Brain microvascular endothelial cell (primary cell): Measurements from ENCODE around the gene STARD7.
A peak's percentile ranks its signal among the peaks of the same experiment; 100 is the strongest.

Experiments used
- DNase-seq: peaks from one replicate; pipeline ENCODE4 v3.0.0-alpha.2; 2020
- H3K27ac ChIP-seq: fragments of 250-450 bp; sonication (Bioruptor Pico); 2 replicates; pipeline ENCODE4 v1.5.1; 2020; ENCODE audit warnings: mild to moderate bottlenecking, moderate library complexity
- H3K27me3 ChIP-seq: fragments of 250-450 bp; sonication (Bioruptor Pico); replicated peaks from 2 replicates; pipeline ENCODE4 v1.5.1; 2020; ENCODE audit warnings: mild to moderate bottlenecking
- H3K36me3 ChIP-seq: fragments of 250-450 bp; sonication (Bioruptor Pico); replicated peaks from 2 replicates; pipeline ENCODE4 v1.5.1; 2020; ENCODE audit warnings: mild to moderate bottlenecking
- H3K4me3 ChIP-seq: 2 replicates; pipeline ENCODE4 v1.5.1; 2011; ENCODE audit warnings: low read depth, mild to moderate bottlenecking, control low read depth, low read length, moderate library complexity
- CTCF ChIP-seq: IDR thresholded peaks from 2 replicates; pipeline ENCODE4 v1.5.1; 2011; ENCODE audit warnings: low read depth, mild to moderate bottlenecking, moderate library complexity, low read length, control low read depth, inconsistent platforms; ENCODE audit errors: missing control alignments
- in situ Hi-C: cut with HindIII; loops from 2 replicates; pipeline ENCODE4 v1.10.0; 2017; ENCODE audit warnings: low sequenced_read_pairs, low pct_ligation_motif_present

Gene STARD7

GRCh38 chr2:96146881-96147592 is 61.6 kb downstream of the STARD7 start:
- no peak overlapping the region for H3K4me3 ChIP-seq

GRCh38 chr2:96146153-96146880 is 62.3 kb downstream of the STARD7 start:
- no peaks in the 10 kb centered on the region for H3K27me3 ChIP-seq
- in situ Hi-C loops, result no loop called here
- no peak overlapping the region for H3K27ac ChIP-seq
- H3K36me3 ChIP-seq, result no peaks in the 10 kb centered on the region
- H3K4me3 ChIP-seq, result no peak overlapping the region
- TF ChIP-seq CTCF, result no peak
- no peak for DNase-seq

More at GRCh38 chr2:96146881-96147592, 61.6 kb downstream of the STARD7 start:
- in situ Hi-C loops, result no loop called here
- Histone ChIP-seq H3K27me3 (no peaks in the 10 kb centered on the region), H3K36me3 (no peaks in the 10 kb centered on the region), H3K27ac (no peak overlapping the region)
- no peak for TF ChIP-seq CTCF
- peak; percentile 16 for DNase-seq

GRCh38 chr2:96145848-96146152 is 62.8 kb downstream of the STARD7 start:
- Histone ChIP-seq H3K36me3 (no peaks in the 10 kb centered on the region), H3K4me3 (no peak overlapping the region), H3K27ac (no peak overlapping the region), H3K27me3 (no peaks in the 10 kb centered on the region)
- in situ Hi-C loops, result no loop called here
- no peak for DNase-seq
- TF ChIP-seq CTCF, result no peak

GRCh38 chr2:96145036-96145847 is 63.4 kb downstream of the STARD7 start, which contains the start of gene DUSP2:
Gene DUSP2, minus strand, starts transcription at chr2:96145440. Its CDS starts 86 bp downstream, at chr2:96145354.
- in situ Hi-C loops, result no loop called here
- no peak for TF ChIP-seq CTCF

GRCh38 chr2:96144481-96145035 is 64.1 kb downstream of the STARD7 start:
- TF ChIP-seq CTCF, result no peak
- Histone ChIP-seq H3K27ac (no peak overlapping the region), H3K27me3 (no peaks in the 10 kb centered on the region), H3K4me3 (peak overlapping the region; percentile 43), H3K36me3 (no peaks in the 10 kb centered on the region)
- in situ Hi-C loops, result no loop called here
- peak; percentile 7 for DNase-seq

More at GRCh38 chr2:96145036-96145847, 63.4 kb downstream of the STARD7 start, which contains the start of gene DUSP2:
- DNase-seq, result peak; percentile 22
- Histone ChIP-seq H3K27me3 (no peaks in the 10 kb centered on the region), H3K27ac (no peak within 1 kb of the TSS), H3K36me3 (no peaks in the 10 kb centered on the region), H3K4me3 (peak within 1 kb of the TSS; percentile 43)
